ENCODE measurements around the gene FLT3LG. TPM values are rescaled to one million over a fixed set of nuclear protein-coding genes. Genes with fewer than 3 reads are reported as not detected.

The FLT3LG gene
- total and polyA plus RNA-seq, 2 of the 8 experiments (the other 6 are each of a cell fraction or from before 2014, with no cell fraction given): 1.6 to 3.2 TPM

DNA sequence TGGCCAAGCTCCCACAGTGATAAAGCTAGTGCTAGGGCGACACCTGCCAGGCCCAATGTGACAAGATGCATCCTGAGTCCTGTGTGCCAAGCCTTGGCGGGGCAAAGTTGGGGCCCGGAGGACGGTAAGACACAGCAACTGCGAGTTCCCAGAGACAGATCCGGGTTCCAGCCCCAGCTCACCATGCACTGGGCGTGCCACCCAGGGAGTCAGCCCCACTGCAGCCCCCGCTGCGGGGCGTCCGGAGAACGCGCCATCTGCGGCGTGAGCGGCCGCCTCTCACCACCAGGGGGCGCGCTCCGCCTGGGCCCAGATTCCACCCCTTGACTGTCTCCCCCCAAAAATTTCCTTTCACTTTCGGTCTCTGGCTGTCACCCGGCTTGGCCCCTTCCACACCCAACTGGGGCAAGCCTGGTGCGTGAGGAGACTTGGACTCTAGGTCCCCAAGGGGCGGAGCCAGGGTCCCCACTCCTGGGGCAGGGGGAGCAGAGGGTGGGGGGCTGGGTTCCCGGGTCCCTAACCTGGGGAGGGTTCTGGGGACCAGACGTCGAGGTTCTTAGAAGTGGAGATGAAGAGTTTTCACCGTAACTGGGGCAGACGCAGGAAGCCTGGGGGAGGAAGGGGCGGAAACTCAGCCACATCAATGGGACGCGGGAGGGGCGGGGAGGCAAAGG is at the start of gene FLT3LG (continued):
- no peak for TF ChIP-seq POU5F1 (IDR thresholded peaks at IDR 0.05; ENCODE audit: low read depth, low read length)
- peak; percentile 64 for TF ChIP-seq CREB1 (IDR thresholded peaks at IDR 0.05)
- TF ChIP-seq, protein P1, sequence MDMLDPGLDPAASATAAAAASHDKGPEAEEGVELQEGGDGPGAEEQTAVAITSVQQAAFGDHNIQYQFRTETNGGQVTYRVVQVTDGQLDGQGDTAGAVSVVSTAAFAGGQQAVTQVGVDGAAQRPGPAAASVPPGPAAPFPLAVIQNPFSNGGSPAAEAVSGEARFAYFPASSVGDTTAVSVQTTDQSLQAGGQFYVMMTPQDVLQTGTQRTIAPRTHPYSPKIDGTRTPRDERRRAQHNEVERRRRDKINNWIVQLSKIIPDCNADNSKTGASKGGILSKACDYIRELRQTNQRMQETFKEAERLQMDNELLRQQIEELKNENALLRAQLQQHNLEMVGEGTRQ (IDR thresholded peaks at IDR 0.05; ENCODE audit: low read length): no peak
- TF ChIP-seq ASH2L (IDR thresholded peaks at IDR 0.05; ENCODE audit: low read length): peak; percentile 47
- TF ChIP-seq CHD1 (IDR thresholded peaks at IDR 0.05; ENCODE audit: low read depth, low read length): no peak
- TF ChIP-seq RAD21 (IDR thresholded peaks at IDR 0.05 in 1 of 2, conservative IDR thresholded peaks at IDR 0.05 in 1 of 2; ENCODE audit: low read depth in 2 of 2, low read length in 2 of 2): peak; percentile 36 to 49; a peak in 3 of 4 replicates
- no peak for TF ChIP-seq POLR2AphosphoS5 (IDR thresholded peaks at IDR 0.05; ENCODE audit: low read depth, low read length)
- TF ChIP-seq SUZ12 (IDR thresholded peaks at IDR 0.05; ENCODE audit: low read length): no peak
- TF ChIP-seq ATF3 (IDR thresholded peaks at IDR 0.05; ENCODE audit: insufficient read depth, low read depth, low read length): no peak
- no peak for TF ChIP-seq MAFK (IDR thresholded peaks at IDR 0.05; ENCODE audit: low read depth, low read length)
- no peak for TF ChIP-seq CHD2 (IDR thresholded peaks at IDR 0.05; ENCODE audit: low read length)
- no peak for TF ChIP-seq CEBPB (IDR thresholded peaks at IDR 0.05; ENCODE audit: low read depth, low read length)
- TF ChIP-seq RBBP5 (IDR thresholded peaks at IDR 0.05; ENCODE audit: borderline replicate concordance, low read depth, low read length): no peak
- TF ChIP-seq RFX5 (IDR thresholded peaks at IDR 0.05; ENCODE audit: borderline replicate concordance, low read depth, low read length): no peak
- no peak for TF ChIP-seq ATF2 (IDR thresholded peaks at IDR 0.05; ENCODE audit: low read length)
- TF ChIP-seq NRF1 (IDR thresholded peaks at IDR 0.05; ENCODE audit: low read depth, low read length): no peak
- no peak for TF ChIP-seq ZNF274 (IDR thresholded peaks at IDR 0.05; ENCODE audit: borderline replicate concordance, extremely low read depth, low read length)
- no peak for TF ChIP-seq SIX5 (IDR thresholded peaks at IDR 0.05; ENCODE audit: low read depth, low read length)
- TF ChIP-seq POLR2A (IDR thresholded peaks at IDR 0.05; ENCODE audit: control extremely low read depth in 1 of 2, low read depth in 2 of 2, low read length in 2 of 2): no peak
- no peak for TF ChIP-seq CTBP2 (IDR thresholded peaks at IDR 0.05; ENCODE audit: borderline replicate concordance, insufficient read depth, insufficient read length, low read length)
- TF ChIP-seq JUND (IDR thresholded peaks at IDR 0.05; ENCODE audit: low read length): no peak

All from H1 (cell line).